H9 (cell line): ENCODE data around the gene FAM13A. TPM values are rescaled to one million over a fixed set of nuclear protein-coding genes. Genes with fewer than 3 reads are reported as not detected.

ENCODE experiments used
- DNase-seq: peaks from one replicate; pipeline ENCODE4 v3.0.0-alpha.2; 2017
- H2AFZ ChIP-seq: one replicate; pipeline ENCODE4 v1.6.1; 2013; ENCODE audit warnings: mild to moderate bottlenecking, low read length, control low read depth, moderate library complexity
- H2AK5ac ChIP-seq: 2 replicates; pipeline ENCODE4 v1.6.1; 2013; ENCODE audit warnings: low read length, control low read depth, mixed read lengths; ENCODE audit not compliant: insufficient read length
- H2BK120ac ChIP-seq: one replicate; pipeline ENCODE4 v1.6.1; 2013; ENCODE audit warnings: low read depth, mild to moderate bottlenecking, low read length, control low read depth, inconsistent platforms; ENCODE audit not compliant: poor library complexity, severe bottlenecking
- H2BK12ac ChIP-seq: 2 replicates; pipeline ENCODE4 v1.6.1; 2013; ENCODE audit warnings: low read length, control low read depth, mixed read lengths, low read depth; ENCODE audit not compliant: insufficient read length
- H2BK15ac ChIP-seq: 2 replicates; pipeline ENCODE4 v1.6.1; 2013; ENCODE audit warnings: low read depth, low read length, control low read depth
- H2BK20ac ChIP-seq: one replicate; pipeline ENCODE4 v1.6.1; 2013; ENCODE audit warnings: low read depth, mild to moderate bottlenecking, low read length, control low read depth, inconsistent platforms; ENCODE audit not compliant: poor library complexity, severe bottlenecking
- H2BK5ac ChIP-seq: 2 replicates; pipeline ENCODE4 v1.6.1; 2013; ENCODE audit warnings: low read length, control low read depth, mixed read lengths; ENCODE audit not compliant: insufficient read length
- H3K14ac ChIP-seq: 2 replicates; pipeline ENCODE4 v1.6.1; 2013; ENCODE audit warnings: low read length, control low read depth; ENCODE audit not compliant: insufficient read depth
- H3K18ac ChIP-seq: 2 replicates; pipeline ENCODE4 v1.6.1; 2013; ENCODE audit warnings: low read depth, mild to moderate bottlenecking, mixed read lengths, low read length, control low read depth; ENCODE audit not compliant: insufficient read length
- H3K23ac ChIP-seq: 2 replicates; pipeline ENCODE4 v1.6.1; 2013; ENCODE audit warnings: low read length, control low read depth, mixed read lengths, low read depth; ENCODE audit not compliant: insufficient read length
- H3K23me2 ChIP-seq: 2 replicates; pipeline ENCODE4 v1.6.1; 2013; ENCODE audit warnings: low read depth, mild to moderate bottlenecking, mixed read lengths, low read length, control low read depth; ENCODE audit not compliant: insufficient read length, poor library complexity, severe bottlenecking
- H3K27ac ChIP-seq: 2 replicates; pipeline ENCODE4 v1.5.1; 2013; ENCODE audit warnings: low read length, control low read depth, mixed read lengths, low read depth; ENCODE audit not compliant: insufficient read length
- H3K27me3 ChIP-seq: 2 replicates; pipeline ENCODE4 v1.6.1; 2013; ENCODE audit warnings: low read length, control low read depth, inconsistent platforms; ENCODE audit not compliant: insufficient read depth
- H3K4ac ChIP-seq: 2 replicates; pipeline ENCODE4 v1.6.1; 2013; ENCODE audit warnings: low read depth, mild to moderate bottlenecking, control low read depth, inconsistent platforms, low read length, moderate library complexity
- H3K4me1 ChIP-seq: 2 replicates; pipeline ENCODE4 v1.6.1; 2013; ENCODE audit warnings: low read length, control low read depth, inconsistent platforms; ENCODE audit not compliant: insufficient read depth
- H3K4me2 ChIP-seq: 2 replicates; pipeline ENCODE4 v1.6.1; 2013; ENCODE audit warnings: low read length, control low read depth, mixed read lengths; ENCODE audit not compliant: insufficient read length, insufficient read depth
- H3K56ac ChIP-seq: 2 replicates; pipeline ENCODE4 v1.6.1; 2013; ENCODE audit warnings: low read depth, mild to moderate bottlenecking, mixed read lengths, low read length, control low read depth; ENCODE audit not compliant: insufficient read length
- H3K79me1 ChIP-seq: 2 replicates; pipeline ENCODE4 v1.6.1; 2013; ENCODE audit warnings: low read depth, mild to moderate bottlenecking, moderate library complexity, low read length, control low read depth, inconsistent platforms; ENCODE audit not compliant: insufficient read depth, poor library complexity, severe bottlenecking
- H3K79me2 ChIP-seq: 2 replicates; pipeline ENCODE4 v1.6.1; 2013; ENCODE audit warnings: low read length, control low read depth, inconsistent platforms; ENCODE audit not compliant: insufficient read depth
- H3K9ac ChIP-seq: 2 replicates; pipeline ENCODE4 v1.6.1; 2013; ENCODE audit warnings: low read length, control low read depth, mixed read lengths; ENCODE audit not compliant: insufficient read length; ENCODE audit errors: extremely low read depth
- H3K9me3 ChIP-seq: one replicate; pipeline ENCODE4 v1.6.1; 2013; ENCODE audit warnings: low read depth, low read length, inconsistent platforms; ENCODE audit not compliant: control insufficient read depth
- H3T11ph ChIP-seq: one replicate; pipeline ENCODE4 v1.6.1; 2013; ENCODE audit warnings: mild to moderate bottlenecking, low read length, control low read depth, inconsistent platforms
- H4K20me1 ChIP-seq: one replicate; pipeline ENCODE4 v1.6.1; 2013; ENCODE audit not compliant: control insufficient read depth, insufficient read length, insufficient read depth
- H4K5ac ChIP-seq: 2 replicates; pipeline ENCODE4 v1.6.1; 2013; ENCODE audit warnings: low read depth, mild to moderate bottlenecking, mixed read lengths, low read length, control low read depth; ENCODE audit not compliant: insufficient read length
- H4K8ac ChIP-seq: replicated peaks from 2 replicates; pipeline ENCODE4 v1.6.1; 2013; ENCODE audit warnings: low read length, control low read depth, mixed read lengths, low read depth; ENCODE audit not compliant: insufficient read length
- H4K91ac ChIP-seq: 2 replicates; pipeline ENCODE4 v1.6.1; 2013; ENCODE audit warnings: low read depth, mild to moderate bottlenecking, moderate library complexity, mixed read lengths, low read length, control low read depth; ENCODE audit not compliant: insufficient read length
- H3K27ac Mint-ChIP-seq, 3 experiments: 2 replicates in 2 of 3; 3 replicates in 1 of 3; pipeline ENCODE4 v1.8.0; 2020 to 2021; ENCODE audit warnings: mixed read lengths in 3 of 3, mild to moderate bottlenecking in 1 of 3, moderate library complexity in 1 of 3
- H3K27me3 Mint-ChIP-seq: 2 replicates; pipeline ENCODE4 v1.8.0; 2021; ENCODE audit warnings: low read depth, mild to moderate bottlenecking, moderate library complexity, mixed read lengths
- H3K36me3 Mint-ChIP-seq, 3 experiments: 2 replicates in 2 of 3; 3 replicates in 1 of 3; pipeline ENCODE4 v1.8.0; 2020 to 2021; ENCODE audit warnings: low read depth in 3 of 3, mixed read lengths in 3 of 3; ENCODE audit not compliant: insufficient read depth in 1 of 3
- H3K4me1 Mint-ChIP-seq, 2 experiments: 2 replicates each; pipeline ENCODE4 v1.8.0; 2020; ENCODE audit warnings: mixed read lengths in 2 of 2
- H3K4me3 Mint-ChIP-seq, 2 experiments: 2 replicates in 1 of 2; 3 replicates in 1 of 2; pipeline ENCODE4 v1.8.0; 2020 to 2021; ENCODE audit warnings: mild to moderate bottlenecking in 2 of 2, mixed read lengths in 2 of 2, moderate library complexity in 1 of 2
- H3K9me3 Mint-ChIP-seq, 2 experiments: 2 replicates in 1 of 2; 3 replicates in 1 of 2; pipeline ENCODE4 v1.8.0; 2020; ENCODE audit warnings: mild to moderate bottlenecking in 2 of 2, mixed read lengths in 2 of 2, moderate library complexity in 1 of 2
- WGBS: extraction: QIAGEN DNeasy Blood & Tissue Kit; methylation state at CpG from one replicate; pipeline ENCODE4 v1.1.7; 2013; ENCODE audit warnings: missing lambda C conversion rate, low lambda C conversion rate, mixed read lengths; ENCODE audit not compliant: insufficient read length; ENCODE audit errors: extremely low coverage; 5-methylcytosine and 5-hydroxymethylcytosine counted together
- total RNA-seq: library from RNA; stranded (reverse); gene quantifications from 2 replicates; pipeline ENCODE4 v1.2.1, GENCODE V29; 2021
- TF ChIP-seq, protein P1 (sequence below): fragments of 200-600 bp; sonication (generic); conservative IDR thresholded peaks from 3 replicates; pipeline ENCODE4 v1.8.0; 2021; ENCODE audit warnings: antibody characterized with exemption, mild to moderate bottlenecking

FAM13A gene
- total RNA-seq, 1 experiment from 2014 or later = 12.7 TPM

DNA sequence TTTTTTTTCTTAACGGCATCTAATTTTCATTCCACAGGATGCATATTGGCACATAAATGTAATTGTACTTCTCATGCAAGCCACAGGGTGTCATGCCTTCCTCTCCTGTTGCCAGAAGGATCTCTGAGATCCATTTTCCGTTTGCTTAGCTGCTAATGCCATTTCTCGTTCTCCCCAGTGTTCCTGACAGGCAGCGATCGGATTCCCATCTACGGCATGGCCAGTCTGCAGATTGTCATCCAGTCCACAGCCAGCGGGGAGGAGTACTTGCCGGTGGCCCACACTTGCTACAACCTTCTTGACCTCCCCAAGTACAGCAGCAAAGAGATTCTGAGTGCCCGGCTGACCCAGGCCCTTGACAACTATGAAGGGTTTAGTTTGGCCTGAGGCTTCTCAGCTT, 350.4 kb downstream of the FAM13A start:
- 0 out of 7 replicates have a peak, but pooled peaks cover 0 to 6% (median 0%) of the 10 kb centered on the region in 3 experiments for H3K36me3 Mint-ChIP-seq
- Histone ChIP-seq H2BK5ac (no peak overlapping the region), H3K23ac (no peak overlapping the region), H3K4me1 (no peaks in the 10 kb centered on the region), H4K91ac (no peak overlapping the region), H3K27ac (no peak overlapping the region), H3K27me3 (no peaks in the 10 kb centered on the region), H3K79me1 (no peaks in the 10 kb centered on the region), H2AK5ac (no peak overlapping the region), H4K8ac (no peak overlapping the region), H3K79me2 (no peaks in the 10 kb centered on the region), H3K9me3 (no peaks in the 10 kb centered on the region), H2AFZ (no peak overlapping the region), H2BK120ac (no peak overlapping the region), H2BK12ac (no peak overlapping the region), H3K23me2 (no peaks in the 10 kb centered on the region), H3K4me2 (no peak overlapping the region), H2BK20ac (no peak overlapping the region), H4K5ac (no peak overlapping the region), H4K20me1 (no peaks in the 10 kb centered on the region), H3K4ac (no peak overlapping the region), H3K56ac (no peak overlapping the region), H3K14ac (no peak overlapping the region), H2BK15ac (no peak overlapping the region), H3K9ac (no peak overlapping the region), H3K18ac (no peak overlapping the region), H3T11ph (no peak overlapping the region)
- no peak for DNase-seq
- no peaks in the 10 kb centered on the region for H3K27me3 Mint-ChIP-seq
- H3K4me1 Mint-ChIP-seq = no peaks in the 10 kb centered on the region
- no peak overlapping the region for H3K4me3 Mint-ChIP-seq
- H3K9me3 Mint-ChIP-seq = no peaks in the 10 kb centered on the region
- TF ChIP-seq, protein P1, sequence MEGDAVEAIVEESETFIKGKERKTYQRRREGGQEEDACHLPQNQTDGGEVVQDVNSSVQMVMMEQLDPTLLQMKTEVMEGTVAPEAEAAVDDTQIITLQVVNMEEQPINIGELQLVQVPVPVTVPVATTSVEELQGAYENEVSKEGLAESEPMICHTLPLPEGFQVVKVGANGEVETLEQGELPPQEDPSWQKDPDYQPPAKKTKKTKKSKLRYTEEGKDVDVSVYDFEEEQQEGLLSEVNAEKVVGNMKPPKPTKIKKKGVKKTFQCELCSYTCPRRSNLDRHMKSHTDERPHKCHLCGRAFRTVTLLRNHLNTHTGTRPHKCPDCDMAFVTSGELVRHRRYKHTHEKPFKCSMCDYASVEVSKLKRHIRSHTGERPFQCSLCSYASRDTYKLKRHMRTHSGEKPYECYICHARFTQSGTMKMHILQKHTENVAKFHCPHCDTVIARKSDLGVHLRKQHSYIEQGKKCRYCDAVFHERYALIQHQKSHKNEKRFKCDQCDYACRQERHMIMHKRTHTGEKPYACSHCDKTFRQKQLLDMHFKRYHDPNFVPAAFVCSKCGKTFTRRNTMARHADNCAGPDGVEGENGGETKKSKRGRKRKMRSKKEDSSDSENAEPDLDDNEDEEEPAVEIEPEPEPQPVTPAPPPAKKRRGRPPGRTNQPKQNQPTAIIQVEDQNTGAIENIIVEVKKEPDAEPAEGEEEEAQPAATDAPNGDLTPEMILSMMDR = peak; percentile 61
- H3K27ac Mint-ChIP-seq = peak overlapping the region in 1 of 3 experiments; percentile 5; a peak in 1 of 7 replicates
- WGBS = no CpG with 5 or more reads among the region's 9 CpGs
